ENCODE data around the gene OR5AU1. TPM values are rescaled to one million over a fixed set of nuclear protein-coding genes. Genes with fewer than 3 reads are reported as not detected.
"Not testable (repeated sequence)": the region's sequence is repeated elsewhere in the genome, so short reads cannot be mapped to it uniquely, and the experiment has no call there.

Gene OR5AU1
- total RNA-seq, 4 donors from 2014 or later: not detected

DNA sequence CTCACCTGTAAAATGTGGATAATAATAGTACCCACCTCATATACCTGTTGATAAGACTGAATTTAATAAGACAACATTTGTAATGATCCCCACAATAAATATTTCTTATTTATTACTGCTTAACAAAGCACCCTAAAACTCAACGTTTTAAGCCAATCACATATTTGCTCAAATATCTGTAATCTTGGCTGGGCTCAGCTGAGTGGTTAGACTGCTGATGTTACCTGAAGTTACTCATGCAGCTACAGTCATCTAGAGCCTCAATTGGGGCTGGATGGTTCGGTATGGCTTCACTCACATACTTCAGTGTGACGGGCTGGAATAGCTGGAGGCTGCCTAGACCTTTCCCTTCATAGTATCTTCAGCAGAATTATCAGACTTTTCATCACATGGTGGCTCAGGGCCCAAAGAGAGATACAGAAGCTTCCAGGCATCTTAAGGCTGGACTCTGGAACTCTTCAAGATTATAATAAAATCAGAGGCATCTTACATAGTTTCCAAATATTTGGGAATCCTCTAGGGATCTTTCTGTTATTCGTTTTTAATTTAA, 4.3 kb upstream of the OR5AU1 start:
- intact Hi-C loops (cut with DNase I; ENCODE audit: low total_unique reads): no loop called here

DNA sequence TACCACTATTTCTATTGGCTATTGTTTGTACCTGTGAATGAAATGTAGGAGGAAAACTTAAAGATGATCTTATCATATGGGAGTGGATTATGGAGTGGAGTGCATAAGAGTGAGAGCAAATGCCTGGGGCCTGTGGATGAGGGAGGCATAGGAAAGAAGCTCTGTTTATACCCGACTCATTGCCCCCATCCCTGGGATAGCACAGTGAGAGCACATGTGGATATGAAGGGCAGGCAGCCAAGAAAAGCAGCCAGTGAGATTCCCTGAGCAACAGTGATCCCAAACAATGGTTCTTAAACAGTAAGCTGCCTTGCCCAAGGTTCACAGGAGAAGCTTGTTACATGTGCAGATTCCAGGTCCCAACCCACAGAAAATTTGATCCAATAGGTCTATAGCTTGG, 2.3 kb upstream of the OR5AU1 start:
- H3K4me1 ChIP-seq; intact Hi-C loops (cut with DNase I; ENCODE audit: low total_unique reads); H3K9me3 ChIP-seq; H3K27me3 ChIP-seq; H3K4me3 ChIP-seq; H3K36me3 ChIP-seq; DNase-seq; H3K27ac ChIP-seq: not testable (repeated sequence)

More for the DNA sequence above, 4.3 kb upstream of the OR5AU1 start:
- Histone ChIP-seq H3K4me3 (no peak overlapping the region), H3K27ac (no peak overlapping the region), H3K36me3 (no peaks in the 10 kb centered on the region), H3K4me1 (no peaks in the 10 kb centered on the region), H3K9me3 (no peaks in the 10 kb centered on the region), H3K27me3 (no peaks in the 10 kb centered on the region)
- TF ChIP-seq, protein P1, sequence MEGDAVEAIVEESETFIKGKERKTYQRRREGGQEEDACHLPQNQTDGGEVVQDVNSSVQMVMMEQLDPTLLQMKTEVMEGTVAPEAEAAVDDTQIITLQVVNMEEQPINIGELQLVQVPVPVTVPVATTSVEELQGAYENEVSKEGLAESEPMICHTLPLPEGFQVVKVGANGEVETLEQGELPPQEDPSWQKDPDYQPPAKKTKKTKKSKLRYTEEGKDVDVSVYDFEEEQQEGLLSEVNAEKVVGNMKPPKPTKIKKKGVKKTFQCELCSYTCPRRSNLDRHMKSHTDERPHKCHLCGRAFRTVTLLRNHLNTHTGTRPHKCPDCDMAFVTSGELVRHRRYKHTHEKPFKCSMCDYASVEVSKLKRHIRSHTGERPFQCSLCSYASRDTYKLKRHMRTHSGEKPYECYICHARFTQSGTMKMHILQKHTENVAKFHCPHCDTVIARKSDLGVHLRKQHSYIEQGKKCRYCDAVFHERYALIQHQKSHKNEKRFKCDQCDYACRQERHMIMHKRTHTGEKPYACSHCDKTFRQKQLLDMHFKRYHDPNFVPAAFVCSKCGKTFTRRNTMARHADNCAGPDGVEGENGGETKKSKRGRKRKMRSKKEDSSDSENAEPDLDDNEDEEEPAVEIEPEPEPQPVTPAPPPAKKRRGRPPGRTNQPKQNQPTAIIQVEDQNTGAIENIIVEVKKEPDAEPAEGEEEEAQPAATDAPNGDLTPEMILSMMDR (IDR thresholded peaks at IDR 0.05): no peak
- TF ChIP-seq POLR2A (IDR thresholded peaks at IDR 0.05): no peak
- DNase-seq: no peak

DNA sequence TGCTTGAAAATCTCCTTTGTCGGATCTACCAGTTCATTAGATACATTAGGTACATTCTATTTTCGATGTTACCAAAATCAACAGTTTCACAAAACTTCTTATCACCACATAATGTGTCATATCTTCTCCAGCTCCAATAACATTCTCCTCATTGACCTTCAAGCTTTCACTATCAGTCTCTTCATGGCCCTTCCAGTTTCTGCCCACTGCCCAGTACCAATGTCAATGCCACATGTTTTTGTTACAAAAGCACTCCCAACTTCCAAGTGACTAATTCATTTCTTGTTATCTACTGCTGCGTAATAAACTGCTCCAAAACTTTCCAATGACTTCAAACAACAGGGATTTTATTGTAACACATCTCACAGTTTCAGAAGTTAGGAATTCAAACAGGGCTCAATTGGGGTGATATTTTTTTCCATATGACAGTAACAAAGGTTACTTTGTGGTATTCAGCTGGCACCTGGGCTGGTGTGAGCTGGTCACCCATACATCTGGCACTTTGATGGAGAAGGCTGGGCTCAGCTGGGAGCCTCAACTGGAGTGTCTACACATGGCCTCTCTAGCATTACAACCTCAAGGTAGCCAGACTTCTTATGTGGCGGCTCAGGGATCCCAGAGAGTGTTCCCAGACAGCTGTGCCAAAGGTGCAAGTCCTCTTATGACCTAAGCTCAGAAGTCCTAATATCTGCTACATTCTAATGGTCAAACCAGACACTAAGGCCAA, 6.1 kb downstream of the OR5AU1 start:
- no peak for DNase-seq
- Histone ChIP-seq H3K27ac (no peak overlapping the region), H3K9me3 (no peaks in the 10 kb centered on the region), H3K4me1 (no peaks in the 10 kb centered on the region), H3K36me3 (no peaks in the 10 kb centered on the region), H3K4me3 (no peak overlapping the region), H3K27me3 (no peaks in the 10 kb centered on the region)
- intact Hi-C loops (cut with DNase I; ENCODE audit: low total_unique reads): no loop called here
- TF ChIP-seq, protein P1 (IDR thresholded peaks at IDR 0.05): no peak
- TF ChIP-seq POLR2A (IDR thresholded peaks at IDR 0.05): no peak

DNA sequence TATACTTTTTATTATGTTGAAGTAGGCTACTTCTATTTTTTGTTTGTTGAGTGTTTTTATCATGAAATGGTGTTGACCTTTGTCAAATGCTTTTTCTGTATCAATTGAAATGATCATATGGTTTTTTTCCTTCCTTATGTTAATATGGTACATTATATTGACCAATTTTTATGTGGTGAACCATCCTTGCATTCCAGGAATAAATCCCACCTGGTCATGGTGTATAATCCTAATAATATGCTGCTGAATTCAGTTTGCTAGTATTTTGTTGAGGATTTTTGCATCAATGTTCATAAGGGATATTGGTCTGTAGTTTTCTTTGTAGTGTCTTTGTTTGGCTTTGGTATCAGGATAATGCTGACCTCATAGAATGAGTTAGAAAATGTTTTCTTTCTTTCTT, 10.4 kb downstream of the OR5AU1 start:
- DNase-seq: no peak
- intact Hi-C loops (cut with DNase I; ENCODE audit: low total_unique reads): no loop called here
- no peak overlapping the region for H3K4me3 ChIP-seq
- H3K27me3 ChIP-seq: no peaks in the 10 kb centered on the region
- TF ChIP-seq, protein P1 (IDR thresholded peaks at IDR 0.05): no peak
- no peaks in the 10 kb centered on the region for H3K4me1 ChIP-seq
- H3K36me3 ChIP-seq: no peaks in the 10 kb centered on the region
- H3K27ac ChIP-seq: no peak overlapping the region
- no peaks in the 10 kb centered on the region for H3K9me3 ChIP-seq

DNA sequence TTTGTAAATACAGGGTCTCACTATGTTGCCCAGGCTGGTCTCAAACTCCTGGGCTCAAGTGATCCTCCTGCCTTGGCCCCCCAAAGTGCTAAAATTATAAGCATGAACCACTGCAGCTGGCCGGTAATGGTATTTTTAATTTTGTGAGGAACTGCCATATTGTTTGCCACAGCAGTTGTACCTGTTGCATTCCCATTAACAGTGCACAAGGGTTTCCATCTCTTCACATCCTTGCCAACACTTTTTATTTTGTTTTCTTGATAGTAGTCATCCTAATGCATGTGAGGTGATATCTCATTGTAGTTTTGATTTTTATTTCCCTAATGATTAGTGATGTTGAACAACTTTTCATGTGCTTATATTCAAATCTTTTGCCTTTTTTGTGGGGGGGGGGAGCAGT, 13.5 kb downstream of the OR5AU1 start:
- intact Hi-C loops (cut with DNase I; ENCODE audit: low total_unique reads): no loop called here
- no peak for TF ChIP-seq POLR2A (IDR thresholded peaks at IDR 0.05)
- TF ChIP-seq, protein P1 (IDR thresholded peaks at IDR 0.05): no peak
- no peak for DNase-seq
- Histone ChIP-seq H3K4me3 (no peak overlapping the region), H3K27ac (no peak overlapping the region), H3K27me3 (no peaks in the 10 kb centered on the region), H3K9me3 (no peaks in the 10 kb centered on the region), H3K4me1 (no peaks in the 10 kb centered on the region), H3K36me3 (no peaks in the 10 kb centered on the region)

Data from uterus (tissue), 4 donors.